ENCODE data around the gene MYO1D.

Gene MYO1D

GRCh38 chr17:32819787-32820186, 57.1 kb downstream of the MYO1D start:
- TF ChIP-seq, protein P1, sequence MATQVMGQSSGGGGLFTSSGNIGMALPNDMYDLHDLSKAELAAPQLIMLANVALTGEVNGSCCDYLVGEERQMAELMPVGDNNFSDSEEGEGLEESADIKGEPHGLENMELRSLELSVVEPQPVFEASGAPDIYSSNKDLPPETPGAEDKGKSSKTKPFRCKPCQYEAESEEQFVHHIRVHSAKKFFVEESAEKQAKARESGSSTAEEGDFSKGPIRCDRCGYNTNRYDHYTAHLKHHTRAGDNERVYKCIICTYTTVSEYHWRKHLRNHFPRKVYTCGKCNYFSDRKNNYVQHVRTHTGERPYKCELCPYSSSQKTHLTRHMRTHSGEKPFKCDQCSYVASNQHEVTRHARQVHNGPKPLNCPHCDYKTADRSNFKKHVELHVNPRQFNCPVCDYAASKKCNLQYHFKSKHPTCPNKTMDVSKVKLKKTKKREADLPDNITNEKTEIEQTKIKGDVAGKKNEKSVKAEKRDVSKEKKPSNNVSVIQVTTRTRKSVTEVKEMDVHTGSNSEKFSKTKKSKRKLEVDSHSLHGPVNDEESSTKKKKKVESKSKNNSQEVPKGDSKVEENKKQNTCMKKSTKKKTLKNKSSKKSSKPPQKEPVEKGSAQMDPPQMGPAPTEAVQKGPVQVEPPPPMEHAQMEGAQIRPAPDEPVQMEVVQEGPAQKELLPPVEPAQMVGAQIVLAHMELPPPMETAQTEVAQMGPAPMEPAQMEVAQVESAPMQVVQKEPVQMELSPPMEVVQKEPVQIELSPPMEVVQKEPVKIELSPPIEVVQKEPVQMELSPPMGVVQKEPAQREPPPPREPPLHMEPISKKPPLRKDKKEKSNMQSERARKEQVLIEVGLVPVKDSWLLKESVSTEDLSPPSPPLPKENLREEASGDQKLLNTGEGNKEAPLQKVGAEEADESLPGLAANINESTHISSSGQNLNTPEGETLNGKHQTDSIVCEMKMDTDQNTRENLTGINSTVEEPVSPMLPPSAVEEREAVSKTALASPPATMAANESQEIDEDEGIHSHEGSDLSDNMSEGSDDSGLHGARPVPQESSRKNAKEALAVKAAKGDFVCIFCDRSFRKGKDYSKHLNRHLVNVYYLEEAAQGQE (IDR thresholded peaks at IDR 0.05; ENCODE audit: low read depth), result no peak
- no peak for TF ChIP-seq TEAD4 (IDR thresholded peaks at IDR 0.05)
- TF ChIP-seq YY1 (IDR thresholded peaks at IDR 0.05; ENCODE audit: low read depth), result no peak
- no peak for TF ChIP-seq CREB1 (IDR thresholded peaks at IDR 0.05; ENCODE audit: low read depth)
- TF ChIP-seq FOXM1 (IDR thresholded peaks at IDR 0.05; ENCODE audit: borderline replicate concordance, low read depth), result no peak
- TF ChIP-seq, protein P2, sequence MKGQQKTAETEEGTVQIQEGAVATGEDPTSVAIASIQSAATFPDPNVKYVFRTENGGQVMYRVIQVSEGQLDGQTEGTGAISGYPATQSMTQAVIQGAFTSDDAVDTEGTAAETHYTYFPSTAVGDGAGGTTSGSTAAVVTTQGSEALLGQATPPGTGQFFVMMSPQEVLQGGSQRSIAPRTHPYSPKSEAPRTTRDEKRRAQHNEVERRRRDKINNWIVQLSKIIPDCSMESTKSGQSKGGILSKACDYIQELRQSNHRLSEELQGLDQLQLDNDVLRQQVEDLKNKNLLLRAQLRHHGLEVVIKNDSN (IDR thresholded peaks at IDR 0.05), result no peak
- no peak for TF ChIP-seq RAD21 (IDR thresholded peaks at IDR 0.05; ENCODE audit: low read depth)
- no peak for TF ChIP-seq NFIC (IDR thresholded peaks at IDR 0.05)
- TF ChIP-seq, protein P3, sequence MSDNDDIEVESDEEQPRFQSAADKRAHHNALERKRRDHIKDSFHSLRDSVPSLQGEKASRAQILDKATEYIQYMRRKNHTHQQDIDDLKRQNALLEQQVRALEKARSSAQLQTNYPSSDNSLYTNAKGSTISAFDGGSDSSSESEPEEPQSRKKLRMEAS (IDR thresholded peaks at IDR 0.05), result no peak
- no peak for TF ChIP-seq EP300 (IDR thresholded peaks at IDR 0.05; ENCODE audit: borderline replicate concordance)
- TF ChIP-seq ZBTB7A (IDR thresholded peaks at IDR 0.05; ENCODE audit: low read depth), result no peak
- no peak for TF ChIP-seq TAF1 (IDR thresholded peaks at IDR 0.05; ENCODE audit: low read depth)
- no peak for TF ChIP-seq TCF12 (IDR thresholded peaks at IDR 0.05; ENCODE audit: low read depth)
- TF ChIP-seq CEBPB (IDR thresholded peaks at IDR 0.05), result no peak

GRCh38 chr17:32819035-32819434, 57.9 kb downstream of the MYO1D start:
- no peak for TF ChIP-seq TAF1 (IDR thresholded peaks at IDR 0.05; ENCODE audit: low read depth)
- TF ChIP-seq, protein P3 (IDR thresholded peaks at IDR 0.05), result no peak
- TF ChIP-seq CEBPB (IDR thresholded peaks at IDR 0.05), result no peak
- TF ChIP-seq NFIC (IDR thresholded peaks at IDR 0.05), result no peak
- no peak for TF ChIP-seq RAD21 (IDR thresholded peaks at IDR 0.05; ENCODE audit: low read depth)
- TF ChIP-seq, protein P2 (IDR thresholded peaks at IDR 0.05), result no peak
- TF ChIP-seq CREB1 (IDR thresholded peaks at IDR 0.05; ENCODE audit: low read depth), result no peak
- no peak for TF ChIP-seq TCF12 (IDR thresholded peaks at IDR 0.05; ENCODE audit: low read depth)
- TF ChIP-seq ZBTB7A (IDR thresholded peaks at IDR 0.05; ENCODE audit: low read depth), result no peak
- TF ChIP-seq, protein P1 (IDR thresholded peaks at IDR 0.05; ENCODE audit: low read depth), result no peak
- no peak for TF ChIP-seq YY1 (IDR thresholded peaks at IDR 0.05; ENCODE audit: low read depth)
- TF ChIP-seq TEAD4 (IDR thresholded peaks at IDR 0.05), result no peak
- no peak for TF ChIP-seq EGR1 (IDR thresholded peaks at IDR 0.05)
- no peak for TF ChIP-seq FOXM1 (IDR thresholded peaks at IDR 0.05; ENCODE audit: borderline replicate concordance, low read depth)
- TF ChIP-seq EP300 (IDR thresholded peaks at IDR 0.05; ENCODE audit: borderline replicate concordance), result no peak

DNA sequence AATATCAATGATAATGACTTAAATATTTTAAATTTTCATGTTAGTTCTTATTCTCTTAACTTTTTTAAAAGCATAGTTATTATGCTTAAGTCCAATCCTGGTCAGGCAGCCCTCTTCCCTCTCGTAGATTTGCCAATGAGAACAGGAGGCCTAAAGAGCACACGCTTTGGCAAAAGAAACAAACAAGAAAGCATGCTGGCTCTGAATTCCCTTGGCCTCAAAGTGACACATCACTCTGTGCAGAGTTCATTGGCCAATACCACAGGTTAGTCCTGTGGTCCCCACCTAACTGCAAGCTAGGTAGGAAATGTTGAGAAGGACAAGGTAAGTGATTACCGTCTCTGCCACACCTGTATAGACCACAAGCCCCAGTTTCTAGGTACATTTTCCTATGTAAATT, 61.5 kb downstream of the MYO1D start:
- no peak for TF ChIP-seq ZBTB7A (IDR thresholded peaks at IDR 0.05; ENCODE audit: low read depth)
- TF ChIP-seq FOXM1 (IDR thresholded peaks at IDR 0.05; ENCODE audit: borderline replicate concordance, low read depth), result no peak
- TF ChIP-seq, protein P1 (IDR thresholded peaks at IDR 0.05; ENCODE audit: low read depth), result no peak
- TF ChIP-seq CEBPB (IDR thresholded peaks at IDR 0.05), result no peak
- no peak for TF ChIP-seq TAF1 (IDR thresholded peaks at IDR 0.05; ENCODE audit: low read depth)
- TF ChIP-seq CREB1 (IDR thresholded peaks at IDR 0.05; ENCODE audit: low read depth), result no peak
- TF ChIP-seq NFIC (IDR thresholded peaks at IDR 0.05), result no peak
- TF ChIP-seq EGR1 (IDR thresholded peaks at IDR 0.05), result no peak
- TF ChIP-seq, protein P2 (IDR thresholded peaks at IDR 0.05), result no peak
- TF ChIP-seq, protein P3 (IDR thresholded peaks at IDR 0.05), result no peak
- no peak for TF ChIP-seq EP300 (IDR thresholded peaks at IDR 0.05; ENCODE audit: borderline replicate concordance)
- no peak for TF ChIP-seq TCF12 (IDR thresholded peaks at IDR 0.05; ENCODE audit: low read depth)
- no peak for TF ChIP-seq YY1 (IDR thresholded peaks at IDR 0.05; ENCODE audit: low read depth)
- no peak for TF ChIP-seq RAD21 (IDR thresholded peaks at IDR 0.05; ENCODE audit: low read depth)

Measured in Ishikawa (cell line).